HG03354 (cell line): ENCODE results near the gene C1orf174.

Source experiments
- ATAC-seq: cut with Tn5 transposase; IDR thresholded peaks from one replicate; pipeline ENCODE4 v1.9.1; 2021; ENCODE audit warnings: mild to moderate bottlenecking; ENCODE audit not compliant: unreplicated experiment, poor library complexity, severe bottlenecking

C1orf174 gene

GRCh38 chr1:3910857-3911845 is 11.1 kb upstream of the C1orf174 start:
- no peak for ATAC-seq

DNA sequence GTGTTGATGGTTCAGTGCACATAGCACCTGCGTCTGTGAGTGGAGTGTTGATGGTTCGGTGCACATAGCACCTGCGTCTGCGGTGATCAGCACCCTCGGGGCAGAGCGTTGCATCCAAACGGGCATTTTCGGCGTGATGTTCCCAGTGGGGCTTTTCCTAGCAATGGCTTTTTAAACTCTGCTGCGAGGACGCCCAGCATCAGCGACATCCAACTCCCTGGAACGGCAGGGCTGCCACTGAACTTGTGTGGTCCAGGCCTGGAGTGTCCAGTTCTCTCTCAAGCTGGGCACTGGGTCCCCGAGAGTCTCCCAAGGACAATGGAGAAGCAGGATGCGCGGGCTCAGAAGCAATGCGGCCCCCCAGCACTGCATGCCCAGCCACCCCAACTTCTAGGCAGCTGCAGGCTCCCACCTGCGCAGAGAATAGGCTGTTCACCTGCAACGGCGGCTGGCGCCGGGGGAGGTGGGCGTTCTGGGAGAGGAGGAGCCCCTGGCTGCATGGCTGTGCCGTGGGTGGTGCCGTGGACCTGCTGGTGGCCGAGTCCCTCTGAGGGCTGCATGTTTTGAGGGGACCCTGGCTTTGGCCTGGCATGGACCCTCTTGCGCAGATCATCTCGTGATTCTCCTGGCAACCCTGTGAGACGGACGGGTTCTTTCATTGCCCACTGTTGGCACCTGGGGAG is 10.1 kb upstream of the C1orf174 start:
- ATAC-seq: no peak

GRCh38 chr1:3909615-3910014 is 9.5 kb upstream of the C1orf174 start:
- ATAC-seq: no peak

- no peak for ATAC-seq
Measured at GRCh38 chr1:3908886-3909517, 8.9 kb upstream of the C1orf174 start.

- ATAC-seq: no peak
Measured at GRCh38 chr1:3907621-3908165, 7.6 kb upstream of the C1orf174 start.

DNA sequence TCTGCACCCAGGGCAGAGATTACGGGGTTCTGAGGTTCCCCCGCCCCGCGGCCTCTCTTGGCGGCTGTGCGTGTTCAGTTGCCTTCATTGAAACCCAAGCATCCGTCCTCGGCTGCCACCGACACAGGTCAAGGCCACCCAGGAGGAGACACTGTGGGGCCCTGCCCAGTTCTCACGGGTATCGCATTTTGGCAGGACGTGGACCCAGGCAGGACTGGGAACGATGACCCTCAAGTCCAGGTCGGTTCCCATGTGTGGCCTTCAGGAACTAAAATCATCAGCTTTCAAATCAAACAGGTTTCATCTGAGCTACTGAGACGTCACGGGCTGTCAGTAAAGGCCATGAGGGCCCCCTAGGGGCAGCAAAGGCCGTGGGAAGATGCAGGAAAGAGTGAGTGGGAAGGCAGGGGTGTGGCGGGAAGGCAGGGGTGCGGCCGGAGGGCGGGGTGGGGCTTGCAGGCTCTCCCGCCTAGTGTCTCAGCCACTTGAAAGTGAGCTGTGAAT is 7.0 kb upstream of the C1orf174 start:
- no peak for ATAC-seq

DNA sequence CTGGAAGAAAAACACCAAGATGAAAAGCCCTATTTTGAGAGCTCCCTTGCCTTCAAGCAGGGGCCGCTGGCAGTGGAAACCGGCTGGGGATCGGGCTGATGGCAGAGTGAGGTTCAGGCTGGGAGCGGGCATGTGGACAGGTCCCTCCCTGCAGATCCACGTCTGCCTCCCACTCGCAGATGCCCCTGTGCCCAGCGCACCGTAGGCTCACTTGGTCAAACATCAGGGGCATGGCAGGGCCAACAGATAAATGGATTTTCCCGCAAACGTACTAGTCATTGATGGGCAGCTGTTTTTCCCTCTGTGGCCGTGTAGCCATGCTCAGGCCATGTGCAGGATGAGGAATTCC is 6.6 kb upstream of the C1orf174 start:
- no peak for ATAC-seq

DNA sequence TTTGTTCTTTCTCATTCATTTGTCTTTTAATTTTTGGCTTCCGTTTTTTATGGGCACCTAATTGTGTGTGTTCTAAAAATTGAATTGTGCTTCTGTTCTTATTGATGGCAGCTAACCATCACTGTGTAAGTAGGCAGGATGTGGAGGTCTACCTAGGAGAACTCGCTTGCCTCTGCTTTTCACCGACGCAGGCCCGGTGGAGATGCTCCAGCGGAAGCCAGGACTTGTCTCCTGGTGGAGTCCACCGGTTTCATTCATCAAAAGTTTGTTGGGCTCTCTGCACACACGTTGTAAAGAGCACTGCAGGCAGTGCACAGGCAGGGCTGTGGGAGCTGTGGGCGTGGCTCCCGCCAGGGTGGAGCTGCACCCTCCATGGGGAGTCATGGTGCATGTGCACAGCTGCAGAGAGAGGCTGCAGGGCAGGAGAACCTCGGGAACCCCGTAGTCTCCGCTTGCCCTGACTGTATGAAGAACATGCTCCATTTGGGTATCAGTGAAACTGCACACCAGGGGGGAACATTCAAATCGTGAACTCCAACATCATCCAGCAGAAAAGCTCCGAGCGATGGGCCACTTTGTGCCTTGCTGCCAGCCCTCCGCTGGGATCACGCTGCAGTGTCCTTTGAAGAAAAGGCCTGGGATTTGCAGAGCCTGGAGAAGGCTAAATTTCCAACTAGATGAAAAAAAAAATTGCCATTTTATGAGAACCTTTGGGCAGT is 6.0 kb upstream of the C1orf174 start:
- no peak for ATAC-seq

DNA sequence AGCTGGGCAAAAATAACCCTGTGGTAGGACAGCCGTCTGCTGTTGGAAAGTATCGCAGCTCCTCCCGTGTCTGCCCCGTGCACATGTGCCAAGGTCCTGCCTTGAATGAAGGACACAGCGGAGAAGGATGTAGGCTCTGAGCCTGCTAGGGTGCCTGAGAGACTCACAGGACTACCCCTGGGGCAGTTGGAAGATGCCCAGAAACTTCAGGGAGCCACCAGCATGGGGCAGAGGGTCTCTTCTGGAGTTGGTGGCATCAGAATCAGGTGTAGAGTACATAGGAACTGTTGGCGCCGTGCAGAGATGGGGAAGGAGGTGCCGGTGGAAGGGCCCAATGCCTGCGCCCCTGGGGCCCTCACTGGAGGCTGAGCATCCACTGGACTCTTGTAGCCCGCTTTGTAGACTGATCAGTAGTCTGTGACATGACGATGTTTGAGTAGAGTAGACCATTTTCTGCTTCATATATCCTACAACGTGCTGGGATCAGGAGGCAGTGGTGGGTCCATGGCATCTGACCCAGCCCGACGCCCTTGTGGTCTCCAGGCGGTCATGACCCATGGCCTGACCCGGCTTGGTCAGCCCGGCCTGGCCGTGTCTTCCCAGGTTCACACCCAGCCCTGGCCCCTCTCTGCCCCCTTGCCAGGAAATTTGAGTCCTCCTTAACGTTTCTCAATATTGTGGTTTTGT is 5.3 kb upstream of the C1orf174 start:
- no peak for ATAC-seq

DNA sequence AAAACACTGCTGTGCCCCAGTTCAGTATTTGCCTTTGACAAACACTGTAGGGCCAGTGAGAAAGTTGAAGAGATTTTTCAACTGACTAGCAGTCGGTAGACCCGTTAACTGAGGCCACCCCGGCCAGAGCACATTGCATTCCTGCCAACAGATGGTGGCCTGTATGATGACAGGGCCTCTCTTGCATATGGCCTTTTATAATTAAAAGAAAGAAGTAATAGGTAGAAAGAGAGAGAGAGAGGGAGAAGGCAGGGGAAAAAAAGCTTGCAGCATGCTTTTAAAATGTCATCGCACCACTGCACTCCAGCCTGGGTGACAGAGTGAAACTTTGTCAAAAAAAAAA is 4.7 kb upstream of the C1orf174 start:
- ATAC-seq: no peak

DNA sequence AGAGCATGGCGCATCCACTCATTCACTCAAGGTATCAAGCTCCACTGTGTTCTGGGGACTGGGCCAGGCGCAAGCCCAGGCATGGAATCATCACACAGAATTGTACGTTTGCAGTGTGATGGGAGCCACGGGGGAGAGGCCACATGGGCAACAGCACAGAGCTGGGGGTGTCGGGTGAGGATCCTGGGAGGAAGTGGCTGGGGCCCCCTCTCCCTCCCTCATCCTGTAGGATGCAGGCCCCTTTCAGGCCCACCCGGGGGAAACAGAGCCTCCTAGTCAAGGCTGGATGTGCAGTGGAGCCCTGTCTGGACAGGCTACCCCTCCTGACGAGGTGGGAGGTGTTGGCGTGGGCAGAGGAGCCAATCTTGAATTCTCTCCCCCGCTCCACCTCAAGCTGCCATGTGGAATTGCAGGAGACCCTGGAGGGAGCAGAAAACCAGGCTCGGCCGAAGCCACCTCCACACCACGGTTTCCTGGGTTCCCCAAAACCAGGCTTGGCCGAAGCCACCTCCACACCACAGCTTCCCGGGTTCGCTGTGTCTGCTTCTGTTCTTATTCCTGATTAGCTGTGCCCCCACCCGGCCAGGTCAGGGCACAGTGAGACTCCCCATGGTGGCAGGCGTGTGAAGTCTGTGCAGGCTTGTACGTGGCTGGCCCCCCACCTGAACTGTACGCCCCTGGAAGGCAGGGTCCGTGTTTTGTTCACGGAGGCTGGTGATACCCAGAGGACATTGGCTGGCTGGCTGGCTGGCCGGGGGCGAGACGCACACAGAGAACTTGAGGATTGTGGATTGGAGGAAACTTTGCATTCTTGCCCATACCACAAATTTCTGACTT is 4.2 kb upstream of the C1orf174 start:
- no peak for ATAC-seq

DNA sequence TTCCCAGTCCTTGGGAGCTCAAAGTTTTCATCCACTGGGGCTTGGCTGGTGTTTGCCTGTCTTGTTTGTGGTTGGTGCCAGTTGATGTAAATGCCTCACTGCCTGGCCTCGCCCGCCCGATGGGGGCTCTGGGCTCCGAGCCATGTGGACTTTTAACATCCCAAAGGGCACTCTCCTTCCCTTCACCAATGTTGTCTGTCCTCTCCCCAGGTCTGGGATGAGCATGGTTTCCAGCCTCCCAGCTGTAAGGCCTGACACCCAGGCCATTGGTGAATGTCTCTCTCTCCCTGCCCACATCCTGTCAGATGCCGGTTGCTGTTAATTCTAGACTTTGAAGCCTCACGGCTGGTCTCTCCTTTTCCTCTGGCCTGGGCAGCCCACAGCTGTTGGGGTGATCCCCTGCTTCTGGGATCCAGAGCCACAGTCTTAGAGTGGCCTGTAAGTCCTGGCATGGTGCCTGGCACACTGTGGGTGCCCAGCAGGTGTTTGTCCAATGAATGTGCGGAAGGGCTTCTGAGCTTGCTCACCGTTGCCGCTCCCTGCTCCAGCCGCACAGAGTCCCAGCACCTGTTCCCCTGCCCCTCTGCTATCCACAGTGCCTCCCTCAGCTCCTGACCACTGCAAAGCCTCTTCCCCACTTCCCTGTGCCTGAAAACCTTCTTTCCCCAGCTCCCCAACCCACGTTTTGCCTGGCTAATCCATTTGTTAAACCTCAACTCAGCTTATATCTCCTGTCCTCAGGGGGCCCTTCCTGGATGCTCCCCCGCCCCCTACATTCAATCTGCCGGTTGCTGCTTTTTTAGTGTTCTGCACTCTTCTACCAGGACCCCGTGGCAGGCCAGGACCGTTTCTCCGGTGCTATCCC is 3.3 kb upstream of the C1orf174 start:
- ATAC-seq: no peak

DNA sequence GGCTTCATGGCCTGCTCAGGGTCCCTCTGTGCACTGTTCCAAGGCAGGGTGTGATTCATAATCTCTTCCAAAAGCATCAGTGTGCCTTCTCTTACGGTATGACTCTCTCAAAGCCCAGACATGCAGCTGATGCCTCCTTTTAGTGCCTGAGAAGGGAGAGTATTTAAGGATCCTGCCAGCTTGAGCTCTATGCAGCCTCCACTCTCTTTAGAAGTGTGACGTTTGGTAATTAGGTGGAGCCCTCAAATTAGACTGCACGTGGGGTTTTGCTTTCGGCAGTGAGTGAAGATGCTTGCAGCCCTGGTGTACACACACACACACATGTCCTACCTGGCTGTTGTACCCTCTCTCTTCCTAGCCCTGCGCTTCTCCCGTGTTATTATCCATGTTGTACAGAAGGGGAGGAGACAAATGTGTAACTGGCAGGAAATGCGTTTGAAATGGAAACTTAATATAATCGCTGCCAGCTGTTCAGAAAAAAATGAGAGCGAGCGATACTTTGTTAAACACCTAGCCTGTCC is 2.6 kb upstream of the C1orf174 start:
- no peak for ATAC-seq

DNA sequence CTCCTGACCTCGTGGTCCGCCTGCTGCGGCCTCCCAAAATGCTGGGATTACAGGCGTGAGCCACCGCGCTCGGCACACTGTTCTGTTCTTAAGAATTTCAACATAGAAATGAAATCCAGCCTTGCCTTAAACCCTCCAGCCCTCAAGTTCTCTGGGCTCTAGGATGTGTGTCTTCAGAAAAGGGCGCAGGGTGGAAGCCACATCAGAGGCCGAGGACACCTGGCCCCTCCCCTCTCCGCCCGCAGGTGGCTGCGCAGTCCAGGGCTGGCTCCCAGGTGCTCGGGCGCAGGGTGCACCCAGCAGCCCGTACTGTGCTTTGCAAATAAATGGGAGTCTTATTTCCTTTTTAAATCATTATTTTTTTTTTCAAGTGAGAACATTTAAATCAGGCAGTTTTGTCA is 2.0 kb upstream of the C1orf174 start:
- no peak for ATAC-seq

DNA sequence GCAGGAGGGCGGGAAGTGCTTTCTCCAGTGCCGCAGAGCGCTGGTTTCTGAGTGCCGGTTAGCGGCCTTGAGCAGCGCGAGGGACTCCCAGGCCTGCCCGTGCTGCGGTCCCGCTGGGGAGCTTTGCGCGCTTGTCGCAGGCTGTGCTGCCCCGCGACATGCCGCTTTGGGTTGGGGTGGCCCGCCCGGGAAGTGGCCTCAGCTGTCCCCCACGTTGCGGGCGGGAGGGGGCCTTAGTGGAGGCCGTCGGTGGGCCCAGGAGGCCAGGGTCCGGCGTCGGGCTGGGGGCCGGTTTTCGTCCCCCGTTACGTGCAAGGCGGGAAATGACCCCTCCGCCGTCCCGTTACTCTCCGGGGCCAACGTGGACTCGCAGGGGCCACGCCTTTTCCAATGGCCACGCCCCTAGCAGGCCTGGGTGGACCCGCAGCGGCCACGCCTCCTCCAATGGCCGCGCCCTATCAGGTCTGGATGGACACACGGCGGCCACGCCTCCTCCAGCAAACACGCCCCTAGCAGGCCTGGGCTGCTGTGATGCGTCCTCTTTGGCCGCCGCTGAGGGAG is 977 bp upstream of the C1orf174 start:
- ATAC-seq: peak; percentile 64

DNA sequence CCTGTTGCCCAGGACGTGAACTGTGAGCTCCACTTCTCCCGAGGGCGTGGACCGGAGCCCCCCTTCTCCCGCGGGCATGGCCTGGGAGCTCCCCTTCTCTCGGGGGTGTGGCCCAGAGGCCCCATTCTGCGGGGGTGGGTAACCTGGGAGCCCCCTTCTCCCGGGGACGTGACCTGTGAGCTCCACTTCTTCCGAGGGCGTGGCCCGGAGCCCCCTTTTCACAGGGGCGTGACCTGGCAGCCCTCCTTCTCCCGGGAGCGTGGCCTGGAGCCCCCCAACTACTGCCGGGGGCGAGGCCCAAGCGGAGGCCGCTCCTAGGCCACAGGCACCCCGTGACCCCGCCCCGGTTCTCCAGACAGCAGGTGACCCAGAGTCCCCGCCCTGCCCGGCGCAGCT is 320 bp downstream of the C1orf174 start:
- ATAC-seq: peak; percentile 0
